ENCODE data around the gene HS3ST4.

GRCh38 chr16:25868106-25868505 lies 176.3 kb downstream of the HS3ST4 start:
- TF ChIP-seq YY1 (IDR thresholded peaks at IDR 0.05; ENCODE audit: low read depth, low read length) (no peak), CTCF (IDR thresholded peaks at IDR 0.05 in 2 of 3, conservative IDR thresholded peaks at IDR 0.05 in 1 of 3; ENCODE audit: control insufficient read depth in 2 of 3, extremely low read depth in 1 of 3, insufficient read depth in 1 of 3, low read depth in 3 of 3, low read length in 3 of 3) (no peak), BHLHE40 (IDR thresholded peaks at IDR 0.05; ENCODE audit: borderline replicate concordance in 1 of 2, low read depth in 2 of 2, low read length in 1 of 2) (no peak), ASH2L (IDR thresholded peaks at IDR 0.05; ENCODE audit: borderline replicate concordance, low read depth) (no peak), NFXL1 (IDR thresholded peaks at IDR 0.05; ENCODE audit: borderline replicate concordance) (no peak), POLR2AphosphoS5 (IDR thresholded peaks at IDR 0.05; ENCODE audit: low read length) (no peak), RAD21 (IDR thresholded peaks at IDR 0.05; ENCODE audit: insufficient read depth, low read depth, low read length) (no peak)

Measured in GM12878 (cell line).